GM12878 (cell line): ENCODE data around the gene MAK. TPM values are rescaled to one million over a fixed set of nuclear protein-coding genes. Genes with fewer than 3 reads are reported as not detected.
A peak's percentile ranks its signal among the peaks of the same experiment; 100 is the strongest.

Experiments used
- BACH1 ChIP-seq: fragments of 450-650 bp; IDR thresholded peaks from 2 replicates; pipeline ENCODE4 v1.6.1; 2017; ENCODE audit warnings: mild to moderate bottlenecking, borderline replicate concordance
- BCLAF1 ChIP-seq: fragments of 450-650 bp; IDR thresholded peaks from 2 replicates; pipeline ENCODE4 v1.6.1; 2017; ENCODE audit warnings: antibody characterized with exemption, mild to moderate bottlenecking, moderate library complexity
- CBX3 ChIP-seq: fragments of 200-600 bp; sonication (generic); IDR thresholded peaks from 2 replicates; pipeline ENCODE4 v1.6.1; 2016; ENCODE audit warnings: low read depth, borderline replicate concordance
- CHD2 ChIP-seq: IDR thresholded peaks from 2 replicates; pipeline ENCODE4 v1.6.1; 2011; ENCODE audit warnings: low read depth, low read length, improper control_type of control experiment, borderline replicate concordance
- E4F1 ChIP-seq: fragments of 450-650 bp; IDR thresholded peaks from 2 replicates; pipeline ENCODE4 v1.6.1; 2018; ENCODE audit warnings: borderline replicate concordance, mild to moderate bottlenecking; ENCODE audit not compliant: partially characterized antibody
- FOXM1 ChIP-seq: IDR thresholded peaks from 2 replicates; pipeline ENCODE4 v1.6.1; 2012; ENCODE audit warnings: low read depth, mild to moderate bottlenecking, inconsistent platforms, low read length, moderate library complexity
- MYC ChIP-seq: IDR thresholded peaks from 2 replicates; pipeline ENCODE4 v1.6.1; 2011; ENCODE audit warnings: mild to moderate bottlenecking, low read length, moderate library complexity, inconsistent platforms; ENCODE audit not compliant: insufficient read depth, insufficient replicate concordance, insufficient read length, severe bottlenecking
- NR2F1 ChIP-seq: fragments of 450-650 bp; conservative IDR thresholded peaks from 2 replicates; pipeline ENCODE4 v1.6.1; 2017; ENCODE audit warnings: mild to moderate bottlenecking
- NRF1 ChIP-seq: conservative IDR thresholded peaks from 2 replicates; pipeline ENCODE4 v1.6.1; 2011; ENCODE audit warnings: mild to moderate bottlenecking, low read depth, low read length, improper control_type of control experiment
- RFX5 ChIP-seq: IDR thresholded peaks from 2 replicates; pipeline ENCODE4 v1.6.1; 2011; ENCODE audit warnings: low read depth, low read length, improper control_type of control experiment
- SREBF2 ChIP-seq: IDR thresholded peaks from 2 replicates; pipeline ENCODE4 v1.6.1; 2012; ENCODE audit warnings: mild to moderate bottlenecking, low read length
- STAT1 ChIP-seq: fragments of 450-650 bp; conservative IDR thresholded peaks from 2 replicates; pipeline ENCODE4 v1.6.1; 2014; ENCODE audit warnings: antibody characterized with exemption, mild to moderate bottlenecking
- SUPT20H ChIP-seq: IDR thresholded peaks from 2 replicates; pipeline ENCODE4 v1.6.1; 2011; ENCODE audit warnings: low read depth, mild to moderate bottlenecking, low read length, moderate library complexity, borderline replicate concordance; ENCODE audit not compliant: control insufficient read depth
- TBL1XR1 ChIP-seq: IDR thresholded peaks from 2 replicates; pipeline ENCODE4 v1.6.1; 2012; ENCODE audit warnings: low read depth, low read length, improper control_type of control experiment
- ZNF207 ChIP-seq: fragments of 450-650 bp; IDR thresholded peaks from 2 replicates; pipeline ENCODE4 v1.6.1; 2014; ENCODE audit warnings: antibody characterized with exemption, mild to moderate bottlenecking, borderline replicate concordance
- ZSCAN29 ChIP-seq: fragments of 450-650 bp; IDR thresholded peaks from 2 replicates; pipeline ENCODE4 v1.6.1; 2017; ENCODE audit warnings: mild to moderate bottlenecking, moderate library complexity
- ZZZ3 ChIP-seq: IDR thresholded peaks from 2 replicates; pipeline ENCODE4 v1.6.1; 2011; ENCODE audit warnings: low read depth; ENCODE audit not compliant: control insufficient read depth, insufficient read length
- polyA plus RNA-seq, 11 experiments: library from polyadenylated mRNA; depleted of rRNA in 4 of 11; unstranded in 6 of 11; stranded (reverse) in 5 of 11; fragments of >200 nt; fragmentation: Nextera tagmentation in 4 of 11; fragmentation: Illumina TruSeq in 1 of 11; extraction: Ambion mirVana in 4 of 11; extraction: Trizol in 1 of 11; gene quantifications; 1 replicate in 1 of 11; 2 replicates in 10 of 11; pipeline versions ENCODE4 v1.2.1 to v1.2.3, GENCODE V29; 2011 to 2016; ENCODE audit warnings: inconsistent platforms in 2 of 11, missing spikeins in 2 of 11, low read depth in 1 of 11
- total RNA-seq, 4 experiments: library from RNA; depleted of rRNA in 3 of 4; stranded (reverse); fragments of >200 nt in 3 of 4; fragmentation: Illumina TruSeq in 1 of 4; extraction: Trizol in 1 of 4; gene quantifications; 2 replicates each; pipeline versions ENCODE4 v1.2.1 to v1.2.3, GENCODE V29; 2013 to 2021
- TF ChIP-seq, protein P1 (sequence below): fragments of 450-650 bp; IDR thresholded peaks from 2 replicates; pipeline ENCODE4 v1.6.1; 2017; ENCODE audit warnings: low read depth, mild to moderate bottlenecking, moderate library complexity
- TF ChIP-seq, protein P2 (sequence below): fragments of 450-650 bp; IDR thresholded peaks from 2 replicates; pipeline ENCODE4 v1.6.1; 2018; ENCODE audit warnings: mild to moderate bottlenecking, low read depth, moderate library complexity; ENCODE audit not compliant: partially characterized antibody

Gene MAK
- total and polyA plus RNA-seq, 10 of the 15 experiments (the other 5 are each of a cell fraction or from before 2014, with no cell fraction given) = 0.01 to 0.90 (median 0.13) TPM; not detected in 1

DNA sequence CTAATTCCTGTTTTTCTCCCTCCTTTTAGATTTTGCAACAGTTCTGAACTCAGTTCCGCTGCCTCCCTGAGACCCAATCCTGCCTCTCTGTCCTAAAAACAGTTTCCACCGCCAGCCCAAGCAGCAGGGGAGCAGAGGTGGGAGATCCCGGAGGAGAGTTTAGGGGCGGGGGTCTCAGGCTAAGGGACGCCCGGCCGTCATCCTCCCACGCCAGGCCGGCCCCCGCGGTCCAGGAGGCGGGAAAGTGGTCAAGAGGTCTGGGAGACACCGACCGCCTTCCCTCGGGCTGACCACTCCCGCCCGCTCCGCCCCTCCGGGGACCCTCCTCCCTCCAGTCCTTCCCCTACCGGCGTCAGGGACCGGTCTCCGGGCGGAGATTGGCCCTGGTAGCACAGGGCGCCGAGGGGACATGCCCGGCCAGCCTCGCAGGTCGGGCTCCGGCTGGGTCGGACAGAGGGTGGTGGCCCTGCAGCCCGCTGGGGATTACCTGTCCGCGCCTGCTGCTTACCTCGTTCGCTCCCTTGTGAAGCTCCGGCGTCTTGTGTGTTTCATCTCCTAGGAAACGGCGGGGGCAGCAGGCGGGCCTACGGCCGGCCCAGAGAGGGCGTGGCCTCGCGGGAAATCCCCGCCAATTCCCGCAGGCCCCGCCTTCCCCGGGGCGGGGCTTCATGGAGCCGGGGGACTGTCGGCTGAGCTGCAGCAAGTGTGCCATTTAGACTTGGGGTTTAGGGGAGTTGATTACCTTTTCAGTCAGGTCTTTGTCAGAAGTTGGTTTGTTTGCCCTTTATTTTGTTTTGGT, at the start of gene MAK (continued):
- TF ChIP-seq ZZZ3 (no peak), FOXM1 (no peak), SREBF2 (no peak), RFX5 (no peak), BACH1 (no peak), NR2F1 (no peak), TBL1XR1 (no peak), ZSCAN29 (no peak), ZNF207 (no peak), MYC (no peak), BCLAF1 (no peak), SUPT20H (no peak), NRF1 (no peak), STAT1 (0 out of 2 replicates have a peak, but pooled peaks have one; percentile 33), CHD2 (no peak), CBX3 (no peak), E4F1 (no peak)
- TF ChIP-seq, protein P1, sequence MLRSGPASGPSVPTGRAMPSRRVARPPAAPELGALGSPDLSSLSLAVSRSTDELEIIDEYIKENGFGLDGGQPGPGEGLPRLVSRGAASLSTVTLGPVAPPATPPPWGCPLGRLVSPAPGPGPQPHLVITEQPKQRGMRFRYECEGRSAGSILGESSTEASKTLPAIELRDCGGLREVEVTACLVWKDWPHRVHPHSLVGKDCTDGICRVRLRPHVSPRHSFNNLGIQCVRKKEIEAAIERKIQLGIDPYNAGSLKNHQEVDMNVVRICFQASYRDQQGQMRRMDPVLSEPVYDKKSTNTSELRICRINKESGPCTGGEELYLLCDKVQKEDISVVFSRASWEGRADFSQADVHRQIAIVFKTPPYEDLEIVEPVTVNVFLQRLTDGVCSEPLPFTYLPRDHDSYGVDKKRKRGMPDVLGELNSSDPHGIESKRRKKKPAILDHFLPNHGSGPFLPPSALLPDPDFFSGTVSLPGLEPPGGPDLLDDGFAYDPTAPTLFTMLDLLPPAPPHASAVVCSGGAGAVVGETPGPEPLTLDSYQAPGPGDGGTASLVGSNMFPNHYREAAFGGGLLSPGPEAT = no peak; the same call in 1 of the 2 replicates
- TF ChIP-seq, protein P2, sequence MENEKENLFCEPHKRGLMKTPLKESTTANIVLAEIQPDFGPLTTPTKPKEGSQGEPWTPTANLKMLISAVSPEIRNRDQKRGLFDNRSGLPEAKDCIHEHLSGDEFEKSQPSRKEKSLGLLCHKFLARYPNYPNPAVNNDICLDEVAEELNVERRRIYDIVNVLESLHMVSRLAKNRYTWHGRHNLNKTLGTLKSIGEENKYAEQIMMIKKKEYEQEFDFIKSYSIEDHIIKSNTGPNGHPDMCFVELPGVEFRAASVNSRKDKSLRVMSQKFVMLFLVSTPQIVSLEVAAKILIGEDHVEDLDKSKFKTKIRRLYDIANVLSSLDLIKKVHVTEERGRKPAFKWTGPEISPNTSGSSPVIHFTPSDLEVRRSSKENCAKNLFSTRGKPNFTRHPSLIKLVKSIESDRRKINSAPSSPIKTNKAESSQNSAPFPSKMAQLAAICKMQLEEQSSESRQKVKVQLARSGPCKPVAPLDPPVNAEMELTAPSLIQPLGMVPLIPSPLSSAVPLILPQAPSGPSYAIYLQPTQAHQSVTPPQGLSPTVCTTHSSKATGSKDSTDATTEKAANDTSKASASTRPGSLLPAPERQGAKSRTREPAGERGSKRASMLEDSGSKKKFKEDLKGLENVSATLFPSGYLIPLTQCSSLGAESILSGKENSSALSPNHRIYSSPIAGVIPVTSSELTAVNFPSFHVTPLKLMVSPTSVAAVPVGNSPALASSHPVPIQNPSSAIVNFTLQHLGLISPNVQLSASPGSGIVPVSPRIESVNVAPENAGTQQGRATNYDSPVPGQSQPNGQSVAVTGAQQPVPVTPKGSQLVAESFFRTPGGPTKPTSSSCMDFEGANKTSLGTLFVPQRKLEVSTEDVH = no peak
